ENCODE measurements around the gene MINDY2. TPM values are rescaled to one million over a fixed set of nuclear protein-coding genes. Genes with fewer than 3 reads are reported as not detected.
A peak's percentile ranks its signal among the peaks of the same experiment; 100 is the strongest.

The MINDY2 gene
- total RNA-seq, 1 experiment from 2014 or later = 17.6 TPM

GRCh38 chr15:58748040-58748851 is 22.9 kb upstream of the MINDY2 start:
- no peaks in the 10 kb centered on the region for H3K27me3 ChIP-seq (ENCODE audit: insufficient read depth, low read length)
- ChIA-PET POLR2A (no interaction called here), RAD21 (ENCODE audit: low non-redundant PET in 1 of 2, low total read pairs in 2 of 2, uncharacterized antibody in 2 of 2, unreplicated experiment in 2 of 2) (no interaction called here), CTCF (no interaction called here)
- BruUV-seq (replicated peaks) = TSS peak; percentile 58
- no peak for TF ChIP-seq SRF (IDR thresholded peaks at IDR 0.05; ENCODE audit: low read depth)
- no peak for TF ChIP-seq EGR1 (IDR thresholded peaks at IDR 0.05; ENCODE audit: low read depth)
- no peak for TF ChIP-seq ZFX (IDR thresholded peaks at IDR 0.05)
- TF ChIP-seq POLR2A (IDR thresholded peaks at IDR 0.05; ENCODE audit: borderline replicate concordance, extremely low read depth, insufficient read depth, insufficient read length) = no peak
- no peak for TF ChIP-seq RAD21 (IDR thresholded peaks at IDR 0.05; ENCODE audit: low read depth)
- TF ChIP-seq SIN3A (IDR thresholded peaks at IDR 0.05; ENCODE audit: low read depth) = 0 out of 2 replicates have a peak, but pooled peaks have one; percentile 23
- TF ChIP-seq SP1 (IDR thresholded peaks at IDR 0.05; ENCODE audit: low read depth) = no peak
- TF ChIP-seq ZBTB33 (IDR thresholded peaks at IDR 0.05; ENCODE audit: extremely low read depth, insufficient replicate concordance, low read length) = no peak
- TF ChIP-seq TCF7L2 (IDR thresholded peaks at IDR 0.05; ENCODE audit: borderline replicate concordance, extremely low read depth, insufficient read depth, insufficient read length) = no peak
- peak; percentile 21; the same call in 1 of the 2 replicates for TF ChIP-seq MAX (IDR thresholded peaks at IDR 0.05)
- peak overlapping the region; percentile 81 for H3K9ac ChIP-seq (ENCODE audit: low read length)
- no peak overlapping the region for H2AFZ ChIP-seq (ENCODE audit: low read depth, low read length, poor library complexity, severe bottlenecking)
- H3K36me3 ChIP-seq (ENCODE audit: control insufficient read depth in 1 of 2, insufficient read depth in 2 of 2, low read length in 2 of 2) = no peaks in the 10 kb centered on the region
- peak overlapping the region; percentile 98 for H3K4me2 ChIP-seq (ENCODE audit: low read length)
- H3K4me1 ChIP-seq (ENCODE audit: control insufficient read depth in 1 of 2, insufficient read depth in 2 of 2, low read length in 2 of 2) = peaks cover 10 to 18% of the 10 kb centered on the region in 2 experiments
- H3K27ac ChIP-seq (ENCODE audit: low read depth, low read length) = peak overlapping the region; percentile 94
- H3K79me2 ChIP-seq (ENCODE audit: insufficient read depth, low read length) = peaks cover 58% of the 10 kb centered on the region
- DNase-seq (ENCODE audit: low read depth, low spot score) (no peak), ATAC-seq (no peak)
- intact Hi-C loops (cut with micrococcal nuclease) = no loop called here
- no peaks in the 10 kb centered on the region for H3K9me2 ChIP-seq (ENCODE audit: insufficient read depth)
- H3K9me3 ChIP-seq (ENCODE audit: control insufficient read depth in 1 of 2, insufficient read depth in 1 of 2, low read depth in 1 of 2, low read length in 2 of 2) = no peaks in the 10 kb centered on the region
- H3K4me3 ChIP-seq (replicated peaks in 1 of 2; ENCODE audit: low read depth in 1 of 2, low read length in 2 of 2) = peak overlapping the region; percentile 89 to 94
- H4K20me1 ChIP-seq (ENCODE audit: insufficient read depth) = no peaks in the 10 kb centered on the region
